OCI-LY3 (cell line): Measurements from ENCODE around the gene FSTL3.

ENCODE experiments used
- CTCF ChIP-seq: fragments of 200-600, 300-600 bp; sonication (generic); IDR thresholded peaks from 2 replicates; pipeline ENCODE4 v1.5.1; 2014; ENCODE audit warnings: antibody characterized with exemption, low read length, low read depth
- EZH2phosphoT487 ChIP-seq: fragments of 200-600 bp; shearing (Covaris generic); IDR thresholded peaks from 2 replicates; pipeline ENCODE4 v1.6.1; 2018; ENCODE audit warnings: antibody characterized with exemption, mixed run types, low read depth

- TF ChIP-seq CTCF (no peak), EZH2phosphoT487 (no peak)
Measured at GRCh38 chr19:651114-651818, 24.9 kb upstream of the FSTL3 start.
